Ovary (tissue), 9 donors: ENCODE measurements around the gene FAM171A1. TPM values are rescaled to one million over a fixed set of nuclear protein-coding genes. Genes with fewer than 3 reads are reported as not detected.

Experiments used
- DNase-seq, 5 donors: peaks; one replicate each; pipeline ENCODE4 v3.0.0-alpha.2; 2019 to 2020
- H3K27ac ChIP-seq, 2 donors: fragments of 200-600 bp; one replicate each; pipeline versions ENCODE4 v1.5.1 to v1.8.0; 2019 to 2022
- H3K27me3 ChIP-seq: fragments of 200-600 bp; one replicate; pipeline ENCODE4 v1.8.0; 2022
- H3K36me3 ChIP-seq: fragments of 200-600 bp; sonication (generic); one replicate; pipeline ENCODE4 v1.5.1; 2019
- H3K4me1 ChIP-seq: one replicate; pipeline ENCODE4 v1.8.1; 2013; ENCODE audit warnings: mild to moderate bottlenecking, moderate library complexity; ENCODE audit not compliant: insufficient read depth
- H3K4me3 ChIP-seq: fragments of 200-600 bp; sonication (generic); one replicate; pipeline ENCODE4 v1.5.1; 2017
- H3K9me3 ChIP-seq, 2 donors: fragments of 200-600 bp in 1 of 2; sonication (generic) in 1 of 2; one replicate each; pipeline versions ENCODE4 v1.5.1 to v1.8.1; 2013 to 2019; ENCODE audit warnings: mild to moderate bottlenecking in 1 of 2, moderate library complexity in 1 of 2
- EP300 ChIP-seq: sonication (generic); formaldehyde crosslinking; IDR thresholded peaks from one replicate; pipeline ENCODE4 v1.6.1; 2017; ENCODE audit warnings: antibody characterized with exemption
- POLR2A ChIP-seq: fragments of 450-650 bp; IDR thresholded peaks from one replicate; pipeline ENCODE4 v1.6.1; 2017; ENCODE audit warnings: antibody characterized with exemption, mild to moderate bottlenecking, moderate library complexity
- WGBS, 3 donors: extraction: QIAGEN DNeasy Blood & Tissue Kit in 1 of 3; methylation state at CpG; one replicate each; pipeline versions ENCODE4 v1.1.5 to v1.1.7; 2013 to 2017; 5-methylcytosine and 5-hydroxymethylcytosine counted together
- intact Hi-C, 4 donors: fragments of 100-400 bp; cut with DNase I; formaldehyde crosslinking; loops; one replicate each; pipeline versions ENCODE4 v1.11.0 to v1.15.1; 2022 to 2023
- polyA plus RNA-seq, 2 donors: library from polyadenylated mRNA; stranded (reverse); fragments of 200-250 nt in 1 of 2; fragments of 350-450 nt in 1 of 2; fragmentation: Illumina TruSeq in 1 of 2; extraction: RNeasy Lipid Tissue Mini Kit (QIAGEN cat#74804) in 1 of 2; gene quantifications; one replicate each; pipeline ENCODE4 v1.2.3, GENCODE V29; 2013 to 2014
- total RNA-seq, 7 donors: library from RNA; depleted of rRNA in 2 of 7; stranded (reverse); fragments of >200 nt in 2 of 7; fragmentation: NEBNext Ultra II Directional in 3 of 7; extraction: Animal tissue kit (Norgen Biotek cat#: 25700) in 3 of 7; gene quantifications; one replicate each; pipeline versions ENCODE4 v1.1.0 to v1.2.4, GENCODE V29; 2016 to 2023
- TF ChIP-seq, protein P1 (sequence below), 3 donors: fragments of 450-650 bp in 2 of 3; fragments of 200-600 bp in 1 of 3; IDR thresholded peaks; one replicate each; pipeline versions ENCODE4 v1.5.1 to v1.8.0; 2016 to 2022; ENCODE audit warnings: antibody characterized with exemption in 3 of 3, mild to moderate bottlenecking in 1 of 3
- donor health status: DM: no; HTN: no; CAD: no; lungs with moderate emphysema.
- donor health status: DM: no; HTN: no; CAD: no.
- donor health status: Bipolar disorder and iron deficiency.
- donor health status: DM: yes; HTN: yes; CAD: no.
- donor health status: DM: no; HTN: no; CAD: no.
- donor health status: DM: yes; HTN: yes; CAD: no.

The FAM171A1 gene
- total and polyA plus RNA-seq, 9 donors = 9.1 to 29.1 (median 23.7) TPM

DNA sequence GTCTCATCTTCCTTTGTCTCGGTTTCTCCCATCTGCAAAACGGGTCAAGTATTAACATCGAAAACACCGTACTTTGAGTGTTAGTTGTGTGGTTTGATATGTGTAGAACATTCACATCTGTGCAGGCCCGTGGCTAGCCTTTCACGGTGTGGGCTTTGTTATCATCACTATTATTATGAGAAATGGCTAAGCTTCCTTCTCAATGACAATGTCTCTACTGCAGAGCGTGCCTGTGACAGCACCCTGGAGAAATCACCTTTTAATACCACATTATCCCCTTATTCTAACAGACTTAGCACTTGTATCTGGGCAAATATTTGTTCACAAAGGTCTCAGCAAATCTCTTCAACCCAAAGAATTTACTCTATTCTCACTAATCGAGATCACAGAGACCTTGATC is 55.8 kb downstream of the FAM171A1 start:
- no peaks in the 10 kb centered on the region for H3K36me3 ChIP-seq
- no peak for TF ChIP-seq EP300
- H3K27me3 ChIP-seq = no peaks in the 10 kb centered on the region
- intact Hi-C loops = no loop called here
- DNase-seq = no peak
- H3K4me3 ChIP-seq = no peak overlapping the region
- no peaks in the 10 kb centered on the region for H3K9me3 ChIP-seq
- 95 to 96% (median 96%) methylated on average over 8 of the region's 8 CpGs for WGBS, 3 donors
- H3K27ac ChIP-seq = no peak overlapping the region
- peaks cover 5% of the 10 kb centered on the region for H3K4me1 ChIP-seq

DNA sequence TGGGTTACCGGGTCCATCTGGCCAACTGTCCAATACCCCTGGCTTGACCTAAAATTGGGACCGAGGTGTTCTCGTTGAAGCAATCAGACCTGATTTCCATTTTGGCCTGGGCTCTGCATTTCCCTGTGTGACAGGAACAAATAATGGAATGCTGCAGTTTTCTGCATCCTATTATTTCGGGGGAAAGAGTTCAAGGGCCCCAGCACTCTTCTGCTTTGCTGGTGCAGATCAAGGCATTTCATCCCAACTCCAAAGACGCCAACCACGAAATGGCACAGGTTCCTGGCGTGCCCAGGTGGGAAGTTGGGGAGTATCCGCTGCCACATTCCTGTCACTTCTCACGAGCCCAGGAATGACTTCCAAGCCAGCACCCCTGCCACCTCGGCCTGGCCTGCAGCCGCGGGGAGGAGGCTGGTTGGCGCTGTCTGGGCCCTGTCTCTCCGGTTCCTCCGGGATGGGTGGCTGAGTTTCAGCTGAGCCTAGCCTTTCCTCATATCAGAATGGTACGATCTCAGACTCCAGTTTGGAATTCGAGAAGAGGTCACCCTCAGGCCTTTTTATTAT is 56.5 kb downstream of the FAM171A1 start:
- Histone ChIP-seq H3K4me1 (peaks cover 5% of the 10 kb centered on the region), H3K36me3 (no peaks in the 10 kb centered on the region), H3K4me3 (no peak overlapping the region), H3K27me3 (no peaks in the 10 kb centered on the region), H3K27ac (no peak overlapping the region), H3K9me3 (no peaks in the 10 kb centered on the region)
- WGBS, 3 donors = 87 to 96% (median 94%) methylated on average over 17 of the region's 17 CpGs
- intact Hi-C loops = no loop called here
- TF ChIP-seq EP300 (no peak), POLR2A (no peak)
- TF ChIP-seq, protein P1, sequence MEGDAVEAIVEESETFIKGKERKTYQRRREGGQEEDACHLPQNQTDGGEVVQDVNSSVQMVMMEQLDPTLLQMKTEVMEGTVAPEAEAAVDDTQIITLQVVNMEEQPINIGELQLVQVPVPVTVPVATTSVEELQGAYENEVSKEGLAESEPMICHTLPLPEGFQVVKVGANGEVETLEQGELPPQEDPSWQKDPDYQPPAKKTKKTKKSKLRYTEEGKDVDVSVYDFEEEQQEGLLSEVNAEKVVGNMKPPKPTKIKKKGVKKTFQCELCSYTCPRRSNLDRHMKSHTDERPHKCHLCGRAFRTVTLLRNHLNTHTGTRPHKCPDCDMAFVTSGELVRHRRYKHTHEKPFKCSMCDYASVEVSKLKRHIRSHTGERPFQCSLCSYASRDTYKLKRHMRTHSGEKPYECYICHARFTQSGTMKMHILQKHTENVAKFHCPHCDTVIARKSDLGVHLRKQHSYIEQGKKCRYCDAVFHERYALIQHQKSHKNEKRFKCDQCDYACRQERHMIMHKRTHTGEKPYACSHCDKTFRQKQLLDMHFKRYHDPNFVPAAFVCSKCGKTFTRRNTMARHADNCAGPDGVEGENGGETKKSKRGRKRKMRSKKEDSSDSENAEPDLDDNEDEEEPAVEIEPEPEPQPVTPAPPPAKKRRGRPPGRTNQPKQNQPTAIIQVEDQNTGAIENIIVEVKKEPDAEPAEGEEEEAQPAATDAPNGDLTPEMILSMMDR (IDR thresholded peaks at IDR 0.05) = no peak
- no peak for DNase-seq

DNA sequence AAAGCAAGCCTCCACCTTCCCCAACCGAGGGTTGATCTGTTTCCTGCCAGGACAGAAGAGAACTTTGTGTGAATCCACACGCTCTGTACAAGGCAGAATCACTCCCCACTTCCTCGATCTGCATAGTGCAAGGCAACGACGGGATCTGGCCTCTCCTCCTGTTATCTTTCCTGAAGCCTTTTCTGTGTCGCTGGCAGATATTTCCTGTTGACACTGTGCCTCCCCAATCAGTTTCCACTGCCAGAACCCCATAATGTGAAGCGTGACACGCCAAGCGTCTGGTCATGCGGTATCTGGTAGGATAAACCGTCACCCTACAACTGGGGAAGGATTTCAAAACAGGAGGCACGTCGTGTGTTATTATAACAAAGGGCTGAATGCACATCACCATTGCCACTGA is 57.2 kb downstream of the FAM171A1 start:
- Histone ChIP-seq H3K9me3 (no peaks in the 10 kb centered on the region), H3K27ac (no peak overlapping the region), H3K4me1 (peaks cover 5% of the 10 kb centered on the region), H3K4me3 (no peak overlapping the region), H3K36me3 (no peaks in the 10 kb centered on the region), H3K27me3 (no peaks in the 10 kb centered on the region)
- intact Hi-C loops = no loop called here
- no peak for DNase-seq
- TF ChIP-seq POLR2A (no peak), EP300 (no peak)
- TF ChIP-seq, protein P1 (IDR thresholded peaks at IDR 0.05) = no peak
- 52 to 61% (median 57%) methylated on average over 13 of the region's 13 CpGs for WGBS, 3 donors

DNA sequence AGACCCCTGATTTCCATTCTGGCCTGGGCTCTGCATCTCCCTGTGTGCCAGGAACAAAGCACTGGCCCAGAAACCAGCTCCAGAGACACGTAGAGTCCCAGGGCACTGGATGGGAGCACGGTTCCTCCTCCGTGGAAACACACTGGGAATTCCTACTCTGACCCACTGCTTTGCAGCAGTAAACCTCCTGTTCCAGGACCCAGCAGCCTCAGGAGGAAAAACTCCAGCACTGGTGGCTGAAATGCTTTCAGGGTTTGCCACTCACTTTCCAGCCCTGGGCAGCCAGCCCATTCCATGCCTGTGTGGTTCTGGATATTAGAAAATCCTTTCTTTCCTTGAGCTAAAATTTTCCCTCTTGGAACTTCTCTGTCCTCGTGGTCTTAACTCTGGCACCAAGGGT is 58.0 kb downstream of the FAM171A1 start:
- TF ChIP-seq EP300 (no peak), POLR2A (no peak)
- TF ChIP-seq, protein P1 (IDR thresholded peaks at IDR 0.05) = no peak
- no peak overlapping the region for H3K27ac ChIP-seq
- intact Hi-C loops = no loop called here
- no peak overlapping the region for H3K4me3 ChIP-seq
- DNase-seq = no peak
- no peaks in the 10 kb centered on the region for H3K27me3 ChIP-seq
- no peaks in the 10 kb centered on the region for H3K36me3 ChIP-seq
- H3K9me3 ChIP-seq = no peaks in the 10 kb centered on the region
- WGBS, 3 donors = 36 to 65% (median 57%) methylated on average over 4 of the region's 4 CpGs
- H3K4me1 ChIP-seq = peaks cover 5% of the 10 kb centered on the region

DNA sequence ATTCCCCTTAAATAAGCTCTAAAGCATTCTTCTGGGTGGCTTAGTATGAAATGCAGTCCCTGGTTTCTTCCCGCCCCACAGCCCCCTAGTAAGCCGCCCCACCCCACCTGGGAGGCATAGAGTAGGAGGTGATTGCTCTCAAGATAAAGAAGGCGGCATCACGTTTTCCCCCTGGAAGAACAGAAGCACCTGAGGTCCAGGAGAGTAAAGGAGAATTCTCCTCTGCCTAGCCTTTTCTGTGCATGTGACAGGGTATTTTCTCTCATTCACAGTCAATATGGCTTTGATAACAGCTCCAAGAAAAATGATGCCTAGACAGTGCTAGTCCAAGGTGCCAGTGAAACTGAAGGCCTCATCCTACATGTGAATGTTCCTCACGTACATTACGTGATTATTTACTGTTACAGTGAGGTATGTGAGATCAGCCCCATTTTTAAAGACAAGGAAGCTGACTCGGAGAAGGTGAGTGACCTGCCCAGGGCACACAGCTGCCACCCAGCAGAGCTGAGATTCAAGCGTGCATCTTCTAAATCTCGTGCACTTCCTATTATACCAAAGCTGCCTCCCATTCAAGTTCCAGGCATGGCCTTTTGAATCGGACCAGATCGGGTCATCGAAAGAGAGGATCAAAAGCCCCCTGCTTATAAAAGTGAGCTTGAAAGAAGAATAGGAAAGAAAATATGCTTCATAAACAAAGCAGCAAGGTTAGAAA is 59.4 kb downstream of the FAM171A1 start:
- Histone ChIP-seq H3K4me1 (peaks cover 6% of the 10 kb centered on the region), H3K36me3 (no peaks in the 10 kb centered on the region), H3K27ac (no peak overlapping the region), H3K27me3 (no peaks in the 10 kb centered on the region), H3K9me3 (no peaks in the 10 kb centered on the region), H3K4me3 (no peak overlapping the region)
- no peak for TF ChIP-seq POLR2A
- TF ChIP-seq, protein P1 (IDR thresholded peaks at IDR 0.05) = no peak
- no peak for TF ChIP-seq EP300
- DNase-seq = no peak
- intact Hi-C loops = no loop called here
- WGBS, 3 donors = 78 to 89% (median 82%) methylated on average over 12 of the region's 12 CpGs
